ENCODE measurements around the gene VGLL4. TPM values are rescaled to one million over a fixed set of nuclear protein-coding genes. Genes with fewer than 3 reads are reported as not detected.

The VGLL4 gene
- total and polyA plus RNA-seq, 2 donors (not counting 1 experiment from before 2014, with no cell fraction given) = 25.8 to 29.0 TPM

GRCh38 chr3:11534793-11535101, 109.0 kb downstream of the VGLL4 start:
- H3K9ac ChIP-seq (ENCODE audit: low read length) = no peak overlapping the region
- no peaks in the 10 kb centered on the region for H3K9me3 ChIP-seq (ENCODE audit: control extremely low read depth in 1 of 3, control insufficient read depth in 2 of 3, insufficient read depth in 1 of 3, low read length in 2 of 3)
- H3K27me3 ChIP-seq (replicated peaks in 1 of 4; ENCODE audit: control extremely low read depth in 1 of 4, control insufficient read depth in 3 of 4, insufficient read depth in 4 of 4, low read length in 3 of 4) = no peaks in the 10 kb centered on the region
- no peaks in the 10 kb centered on the region for H3K27me3 Mint-ChIP-seq
- H3K27ac ChIP-seq (ENCODE audit: low read length in 2 of 2) = no peak overlapping the region
- H3K9me3 Mint-ChIP-seq (ENCODE audit: insufficient read depth) = no peaks in the 10 kb centered on the region
- CTCF ChIA-PET = no interaction called here
- no peaks in the 10 kb centered on the region for H3K79me2 ChIP-seq (ENCODE audit: control insufficient read depth, insufficient read depth, low read length)
- ATAC-seq (ENCODE audit: low read depth) (no peak), DNase-seq (no peak)
- no peak overlapping the region for H3K4me3 ChIP-seq (ENCODE audit: control extremely low read depth in 1 of 5, extremely low read depth in 1 of 5, insufficient read depth in 1 of 5, low read depth in 2 of 5, low read length in 4 of 5)
- no peaks in the 10 kb centered on the region for H3K4me1 Mint-ChIP-seq
- no peak overlapping the region for H3K4me3 Mint-ChIP-seq
- WGBS (ENCODE audit: insufficient coverage) = 100% methylated on average over 6 of the region's 7 CpGs
- no peaks in the 10 kb centered on the region for H4K20me1 ChIP-seq (ENCODE audit: control insufficient read depth, insufficient read depth, low read length, poor library complexity, severe bottlenecking)
- H2AFZ ChIP-seq (ENCODE audit: insufficient read depth, low read depth, low read length, poor library complexity, severe bottlenecking) = no peak overlapping the region
- H3K36me3 ChIP-seq (replicated peaks in 1 of 2; ENCODE audit: control extremely low read depth in 1 of 2, control insufficient read depth in 1 of 2, extremely low read depth in 1 of 2, insufficient read depth in 2 of 2, low read length in 1 of 2) = no peaks in the 10 kb centered on the region
- TF ChIP-seq CTCF (IDR thresholded peaks at IDR 0.05) = no peak
- TF ChIP-seq EZH2 (IDR thresholded peaks at IDR 0.05; ENCODE audit: borderline replicate concordance, insufficient read depth, low read depth, low read length, poor library complexity, severe bottlenecking) = no peak
- H3K4me1 ChIP-seq (ENCODE audit: control insufficient read depth in 2 of 2, insufficient read depth in 2 of 2, low read length in 2 of 2) = no peaks in the 10 kb centered on the region
- H3K4me2 ChIP-seq (replicated peaks; ENCODE audit: low read depth, low read length, poor library complexity, severe bottlenecking) = no peak overlapping the region
- intact Hi-C loops (cut with micrococcal nuclease) = no loop called here
- no peak overlapping the region for H3K27ac Mint-ChIP-seq
- POLR2A ChIA-PET = no interaction called here

GRCh38 chr3:11534011-11534792, 109.5 kb downstream of the VGLL4 start:
- Histone ChIP-seq H3K27ac (ENCODE audit: low read length in 2 of 2) (no peak overlapping the region), H3K4me2 (replicated peaks; ENCODE audit: low read depth, low read length, poor library complexity, severe bottlenecking) (no peak overlapping the region), H2AFZ (ENCODE audit: insufficient read depth, low read depth, low read length, poor library complexity, severe bottlenecking) (no peak overlapping the region), H3K9ac (ENCODE audit: low read length) (no peak overlapping the region), H4K20me1 (ENCODE audit: control insufficient read depth, insufficient read depth, low read length, poor library complexity, severe bottlenecking) (no peaks in the 10 kb centered on the region), H3K9me3 (ENCODE audit: control extremely low read depth in 1 of 3, control insufficient read depth in 2 of 3, insufficient read depth in 1 of 3, low read length in 2 of 3) (no peaks in the 10 kb centered on the region), H3K79me2 (ENCODE audit: control insufficient read depth, insufficient read depth, low read length) (no peaks in the 10 kb centered on the region), H3K4me1 (ENCODE audit: control insufficient read depth in 2 of 2, insufficient read depth in 2 of 2, low read length in 2 of 2) (no peaks in the 10 kb centered on the region), H3K27me3 (replicated peaks in 1 of 4; ENCODE audit: control extremely low read depth in 1 of 4, control insufficient read depth in 3 of 4, insufficient read depth in 4 of 4, low read length in 3 of 4) (no peaks in the 10 kb centered on the region), H3K36me3 (replicated peaks in 1 of 2; ENCODE audit: control extremely low read depth in 1 of 2, control insufficient read depth in 1 of 2, extremely low read depth in 1 of 2, insufficient read depth in 2 of 2, low read length in 1 of 2) (no peaks in the 10 kb centered on the region), H3K4me3 (ENCODE audit: control extremely low read depth in 1 of 5, extremely low read depth in 1 of 5, insufficient read depth in 1 of 5, low read depth in 2 of 5, low read length in 4 of 5) (no peak overlapping the region)
- Mint-ChIP-seq H3K9me3 (ENCODE audit: insufficient read depth) (no peaks in the 10 kb centered on the region), H3K27me3 (no peaks in the 10 kb centered on the region), H3K4me1 (no peaks in the 10 kb centered on the region), H3K4me3 (no peak overlapping the region), H3K27ac (no peak overlapping the region)
- ChIA-PET POLR2A (no interaction called here), CTCF (no interaction called here)
- WGBS (ENCODE audit: insufficient coverage) = 93% methylated on average over 21 of the region's 21 CpGs
- no peak for DNase-seq
- intact Hi-C loops (cut with micrococcal nuclease) = no loop called here
- TF ChIP-seq EZH2 (IDR thresholded peaks at IDR 0.05; ENCODE audit: borderline replicate concordance, insufficient read depth, low read depth, low read length, poor library complexity, severe bottlenecking) (no peak), CTCF (IDR thresholded peaks at IDR 0.05) (no peak)
- no peak for ATAC-seq (ENCODE audit: low read depth)

Data from B cell (primary cell).